Neuronal stem cell (in vitro differentiated cells): ENCODE measurements around the gene APBB3.
"Not testable (repeated sequence)": the region's sequence is repeated elsewhere in the genome, so short reads cannot be mapped to it uniquely, and the experiment has no call there.

Experiments
- DNase-seq: peaks from one replicate; pipeline ENCODE4 v3.0.0-alpha.2; 2013; ENCODE audit warnings: low spot score
- H2AFZ ChIP-seq: one replicate; pipeline ENCODE4 v1.6.1; 2013; ENCODE audit warnings: mild to moderate bottlenecking, low read length, inconsistent platforms
- H2AK5ac ChIP-seq: 2 replicates; pipeline ENCODE4 v1.6.1; 2013; ENCODE audit warnings: low read depth, mild to moderate bottlenecking, inconsistent platforms, low read length, moderate library complexity, mixed read lengths
- H2BK120ac ChIP-seq: 2 replicates; pipeline ENCODE4 v1.6.1; 2013; ENCODE audit warnings: low read depth, mild to moderate bottlenecking, inconsistent platforms, low read length, moderate library complexity, mixed read lengths
- H2BK12ac ChIP-seq: one replicate; pipeline ENCODE4 v1.6.1; 2013; ENCODE audit warnings: low read length, inconsistent platforms
- H2BK15ac ChIP-seq: 2 replicates; pipeline ENCODE4 v1.6.1; 2013; ENCODE audit warnings: mild to moderate bottlenecking, low read length, inconsistent platforms, mixed read lengths
- H2BK5ac ChIP-seq: one replicate; pipeline ENCODE4 v1.6.1; 2013; ENCODE audit warnings: inconsistent platforms, mild to moderate bottlenecking, low read length, moderate library complexity
- H3K14ac ChIP-seq: one replicate; pipeline ENCODE4 v1.6.1; 2013; ENCODE audit warnings: low read length, inconsistent platforms
- H3K18ac ChIP-seq: 2 replicates; pipeline ENCODE4 v1.6.1; 2013; ENCODE audit warnings: low read length, inconsistent platforms
- H3K23ac ChIP-seq: 2 replicates; pipeline ENCODE4 v1.6.1; 2013; ENCODE audit warnings: low read depth, mild to moderate bottlenecking, mixed read lengths, low read length, inconsistent platforms; ENCODE audit not compliant: poor library complexity
- H3K27ac ChIP-seq: replicated peaks from 3 replicates; pipeline ENCODE4 v1.5.1; 2013; ENCODE audit warnings: low read length, inconsistent platforms
- H3K27me3 ChIP-seq, 3 experiments: 2 replicates each; pipeline ENCODE4 v1.6.1; 2013; ENCODE audit warnings: low read length in 3 of 3, mild to moderate bottlenecking in 2 of 3, inconsistent platforms in 1 of 3, low read depth in 1 of 3, mixed read lengths in 1 of 3, moderate library complexity in 1 of 3; ENCODE audit not compliant: control insufficient read depth in 3 of 3, insufficient read depth in 3 of 3
- H3K36me3 ChIP-seq, 2 donors: replicated peaks in 1 of 2; 2 replicates each; pipeline ENCODE4 v1.6.1; 2013; ENCODE audit warnings: low read length in 2 of 2; ENCODE audit not compliant: control insufficient read depth in 2 of 2, insufficient read depth in 2 of 2
- H3K4ac ChIP-seq: 2 replicates; pipeline ENCODE4 v1.6.1; 2013; ENCODE audit warnings: inconsistent platforms, mild to moderate bottlenecking, low read length, moderate library complexity
- H3K4me1 ChIP-seq, 2 donors: 1 replicate in 1 of 2; 2 replicates in 1 of 2; pipeline ENCODE4 v1.6.1; 2013; ENCODE audit warnings: low read length in 2 of 2, low read depth in 1 of 2; ENCODE audit not compliant: control insufficient read depth in 2 of 2, insufficient read depth in 1 of 2
- H3K4me2 ChIP-seq: one replicate; pipeline ENCODE4 v1.6.1; 2013; ENCODE audit warnings: mild to moderate bottlenecking, low read length, inconsistent platforms; ENCODE audit not compliant: insufficient read depth, poor library complexity, severe bottlenecking
- H3K4me3 ChIP-seq, 2 donors: 2 replicates each; pipeline ENCODE4 v1.5.1; 2013; ENCODE audit warnings: low read length in 2 of 2, mild to moderate bottlenecking in 2 of 2, inconsistent platforms in 1 of 2, moderate library complexity in 1 of 2
- H3K79me1 ChIP-seq: one replicate; pipeline ENCODE4 v1.6.1; 2013; ENCODE audit warnings: low read depth, mild to moderate bottlenecking, inconsistent platforms, low read length, moderate library complexity
- H3K9ac ChIP-seq: one replicate; pipeline ENCODE4 v1.6.1; 2013; ENCODE audit warnings: mild to moderate bottlenecking, low read depth, low read length, inconsistent platforms; ENCODE audit not compliant: poor library complexity
- H3K9me3 ChIP-seq, 2 donors: replicated peaks in 1 of 2; 2 replicates each; pipeline versions ENCODE3 to v1.6.1; 2013; ENCODE audit warnings: low read length in 2 of 2, mild to moderate bottlenecking in 2 of 2, inconsistent platforms in 1 of 2, low read depth in 1 of 2, mixed read lengths in 1 of 2, moderate library complexity in 1 of 2; ENCODE audit not compliant: control insufficient read depth in 2 of 2, insufficient read depth in 1 of 2
- H4K8ac ChIP-seq: one replicate; pipeline ENCODE4 v1.6.1; 2013; ENCODE audit warnings: low read depth, mild to moderate bottlenecking, inconsistent platforms, low read length, moderate library complexity
- H4K91ac ChIP-seq: one replicate; pipeline ENCODE4 v1.6.1; 2013; ENCODE audit warnings: low read length, low read depth, mild to moderate bottlenecking, inconsistent platforms; ENCODE audit not compliant: poor library complexity
- WGBS, 2 donors: extraction: QIAGEN DNeasy Blood & Tissue Kit; methylation state at CpG; one replicate each; pipeline ENCODE4 v1.1.7; 2013; ENCODE audit warnings: missing lambda C conversion rate in 2 of 2, mixed read lengths in 1 of 2; ENCODE audit not compliant: insufficient read length in 2 of 2, insufficient replicate concordance in 1 of 2; ENCODE audit errors: extremely low coverage in 2 of 2; 5-methylcytosine and 5-hydroxymethylcytosine counted together

The APBB3 gene

GRCh38 chr5:140579188-140579747, 14.9 kb upstream of the APBB3 start:
- not testable (repeated sequence) for H3K9ac ChIP-seq, H3K27ac ChIP-seq, H3K23ac ChIP-seq, H3K27me3 ChIP-seq, H3K4me2 ChIP-seq, H3K9me3 ChIP-seq, H3K4ac ChIP-seq, H2AFZ ChIP-seq, H3K36me3 ChIP-seq, H2AK5ac ChIP-seq, H3K18ac ChIP-seq, H3K14ac ChIP-seq, DNase-seq, H3K79me1 ChIP-seq, H2BK120ac ChIP-seq, H4K91ac ChIP-seq, H3K4me1 ChIP-seq, H2BK15ac ChIP-seq, H2BK12ac ChIP-seq, H2BK5ac ChIP-seq, H3K4me3 ChIP-seq, H4K8ac ChIP-seq
- no CpG with 5 or more reads among the region's 6 CpGs for WGBS, 2 donors

DNA sequence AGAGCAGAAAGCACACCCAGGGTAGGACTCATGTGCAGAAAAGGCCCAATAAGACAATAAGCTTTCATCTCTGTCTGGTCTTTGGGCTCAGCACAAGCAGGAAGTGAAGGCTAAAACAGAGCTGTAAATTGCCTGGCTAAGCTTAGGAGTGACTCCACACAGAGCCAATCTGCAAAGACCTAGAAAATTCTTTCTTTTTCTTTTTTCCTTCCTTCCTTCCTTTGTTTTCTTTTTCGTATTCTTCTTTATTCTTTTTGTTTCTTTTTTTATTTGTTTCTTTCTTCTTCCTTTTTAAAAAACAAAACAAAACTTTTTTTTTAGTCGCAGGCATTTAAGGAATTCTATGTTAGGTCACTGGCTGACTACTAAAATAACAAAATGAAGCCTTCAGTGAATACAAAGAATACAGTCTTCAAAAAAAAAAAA, 12.4 kb upstream of the APBB3 start:
- H4K91ac ChIP-seq, result no peak overlapping the region
- no peak overlapping the region for H4K8ac ChIP-seq
- no peak overlapping the region for H3K14ac ChIP-seq
- no peaks in the 10 kb centered on the region for H3K79me1 ChIP-seq
- H3K36me3 ChIP-seq, result no peaks in the 10 kb centered on the region
- H3K4me3 ChIP-seq, result no peak overlapping the region
- no peak overlapping the region for H2BK120ac ChIP-seq
- H3K27ac ChIP-seq, result no peak overlapping the region
- H3K4me1 ChIP-seq, result no peaks in the 10 kb centered on the region
- H3K23ac ChIP-seq, result no peak overlapping the region
- WGBS, 2 donors, result no CpG with 5 or more reads among the region's 2 CpGs
- no peak overlapping the region for H3K4ac ChIP-seq
- no peak overlapping the region for H2BK5ac ChIP-seq
- H3K9ac ChIP-seq, result no peak overlapping the region
- H2AK5ac ChIP-seq, result no peak overlapping the region
- DNase-seq, result no peak
- no peak overlapping the region for H2BK15ac ChIP-seq
- H3K9me3 ChIP-seq, result no peaks in the 10 kb centered on the region
- H2BK12ac ChIP-seq, result no peak overlapping the region
- no peak overlapping the region for H3K4me2 ChIP-seq
- H3K27me3 ChIP-seq, result no peaks in the 10 kb centered on the region
- peak overlapping the region; percentile 85 for H2AFZ ChIP-seq
- no peak overlapping the region for H3K18ac ChIP-seq

GRCh38 chr5:140575309-140575708, 10.9 kb upstream of the APBB3 start:
- Histone ChIP-seq H3K4me3 (no peak overlapping the region), H3K18ac (no peak overlapping the region), H3K23ac (no peak overlapping the region), H3K9me3 (no peaks in the 10 kb centered on the region), H2BK12ac (no peak overlapping the region), H4K8ac (no peak overlapping the region), H2AK5ac (no peak overlapping the region), H3K4me2 (no peak overlapping the region), H3K36me3 (no peaks in the 10 kb centered on the region), H3K27ac (no peak overlapping the region), H2AFZ (peak overlapping the region; percentile 6), H3K14ac (no peak overlapping the region), H4K91ac (no peak overlapping the region), H2BK120ac (no peak overlapping the region), H3K4ac (no peak overlapping the region), H3K27me3 (no peaks in the 10 kb centered on the region), H2BK5ac (no peak overlapping the region), H3K4me1 (no peaks in the 10 kb centered on the region), H3K9ac (no peak overlapping the region), H2BK15ac (no peak overlapping the region), H3K79me1 (no peaks in the 10 kb centered on the region)
- DNase-seq, result no peak
- no CpG with 5 or more reads among the region's 8 CpGs for WGBS, 2 donors

DNA sequence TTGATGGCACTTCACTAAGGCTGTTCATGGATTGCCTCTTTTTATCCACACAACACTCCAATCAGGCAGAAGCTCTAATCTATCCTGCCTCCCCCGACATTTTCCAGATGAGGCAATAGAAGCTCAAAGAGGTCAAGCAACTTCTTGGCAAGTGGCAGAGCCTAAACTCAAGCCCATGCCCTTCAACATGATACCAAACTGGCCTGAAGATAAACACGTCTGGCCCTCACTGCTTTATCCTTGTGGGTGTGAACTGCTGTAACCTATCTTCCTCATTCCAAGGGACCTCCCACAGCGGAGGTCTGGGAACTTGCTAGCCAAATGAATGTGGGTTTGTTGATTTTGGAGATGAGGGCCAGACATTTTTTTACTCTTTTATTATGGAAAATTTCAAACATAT, 9.8 kb upstream of the APBB3 start:
- no peaks in the 10 kb centered on the region for H3K79me1 ChIP-seq
- no peaks in the 10 kb centered on the region for H3K4me1 ChIP-seq
- no peak overlapping the region for H3K4me3 ChIP-seq
- no peak overlapping the region for H2BK5ac ChIP-seq
- no peaks in the 10 kb centered on the region for H3K27me3 ChIP-seq
- H3K9me3 ChIP-seq, result no peaks in the 10 kb centered on the region
- no peaks in the 10 kb centered on the region for H3K36me3 ChIP-seq
- H3K14ac ChIP-seq, result no peak overlapping the region
- no peak for DNase-seq
- H3K4me2 ChIP-seq, result no peak overlapping the region
- no peak overlapping the region for H2BK120ac ChIP-seq
- no CpG with 5 or more reads among the region's 3 CpGs for WGBS, 2 donors
- H3K23ac ChIP-seq, result no peak overlapping the region
- no peak overlapping the region for H3K18ac ChIP-seq
- H4K91ac ChIP-seq, result no peak overlapping the region
- H2AK5ac ChIP-seq, result no peak overlapping the region
- H3K4ac ChIP-seq, result no peak overlapping the region
- H4K8ac ChIP-seq, result no peak overlapping the region
- H2AFZ ChIP-seq, result no peak overlapping the region
- no peak overlapping the region for H2BK15ac ChIP-seq
- H2BK12ac ChIP-seq, result no peak overlapping the region
- no peak overlapping the region for H3K27ac ChIP-seq
- no peak overlapping the region for H3K9ac ChIP-seq
